Memory B cell (primary cell): Measurements from ENCODE around the gene ATP7B.
A peak's percentile ranks its signal among the peaks of the same experiment; 100 is the strongest.

Experiments used
- ATAC-seq: fragments of 150-1000 bp; cut with Tn5 transposase; 2 replicates; pipeline ENCODE4 v1.10.0; 2021; ENCODE audit warnings: low read depth, mild to moderate bottlenecking, moderate library complexity
- DNase-seq, 2 donors: peaks; one replicate each; pipeline ENCODE4 v3.0.0; 2022; ENCODE audit warnings: low spot score in 2 of 2
- H3K27ac Mint-ChIP-seq: one replicate; pipeline ENCODE4 v1.8.0; 2022; ENCODE audit warnings: mild to moderate bottlenecking, moderate library complexity, mixed read lengths
- H3K27me3 Mint-ChIP-seq: one replicate; pipeline ENCODE4 v1.8.0; 2022; ENCODE audit warnings: mixed read lengths
- H3K36me3 Mint-ChIP-seq: one replicate; pipeline ENCODE4 v1.8.0; 2022; ENCODE audit warnings: mild to moderate bottlenecking, mixed read lengths
- H3K4me1 Mint-ChIP-seq: one replicate; pipeline ENCODE4 v1.8.0; 2022; ENCODE audit warnings: mixed read lengths
- H3K4me3 Mint-ChIP-seq: one replicate; pipeline ENCODE4 v1.8.0; 2022; ENCODE audit warnings: mild to moderate bottlenecking, moderate library complexity, mixed read lengths
- H3K9me3 Mint-ChIP-seq: one replicate; pipeline ENCODE4 v1.8.0; 2022; ENCODE audit warnings: mixed read lengths

The ATP7B gene

GRCh38 chr13:51978796-51979556, 32.3 kb downstream of the ATP7B start:
- Mint-ChIP-seq H3K27ac (no peak overlapping the region), H3K9me3 (no peaks in the 10 kb centered on the region), H3K4me3 (no peak overlapping the region), H3K36me3 (no peaks in the 10 kb centered on the region), H3K4me1 (no peaks in the 10 kb centered on the region), H3K27me3 (peaks cover 6% of the 10 kb centered on the region)
- no peak for DNase-seq
- ATAC-seq = no peak

- Mint-ChIP-seq H3K27me3 (peaks cover 6% of the 10 kb centered on the region), H3K4me3 (no peak overlapping the region), H3K4me1 (no peaks in the 10 kb centered on the region), H3K36me3 (no peaks in the 10 kb centered on the region), H3K9me3 (no peaks in the 10 kb centered on the region), H3K27ac (no peak overlapping the region)
- ATAC-seq (no peak), DNase-seq (no peak)
Measured at GRCh38 chr13:51977625-51978024, 33.6 kb downstream of the ATP7B start.

- Mint-ChIP-seq H3K4me3 (no peak overlapping the region), H3K9me3 (no peaks in the 10 kb centered on the region), H3K27me3 (peaks cover 9% of the 10 kb centered on the region), H3K36me3 (no peaks in the 10 kb centered on the region), H3K4me1 (no peaks in the 10 kb centered on the region), H3K27ac (no peak overlapping the region)
- no peak for DNase-seq
- no peak for ATAC-seq
Measured at GRCh38 chr13:51976890-51977289, 34.4 kb downstream of the ATP7B start.

- Mint-ChIP-seq H3K4me1 (no peaks in the 10 kb centered on the region), H3K36me3 (no peaks in the 10 kb centered on the region), H3K27me3 (peaks cover 8% of the 10 kb centered on the region), H3K4me3 (no peak overlapping the region), H3K9me3 (no peaks in the 10 kb centered on the region), H3K27ac (no peak overlapping the region)
- DNase-seq (no peak), ATAC-seq (no peak)
Measured at GRCh38 chr13:51976423-51976822, 34.8 kb downstream of the ATP7B start.

GRCh38 chr13:51974482-51974881, 36.8 kb downstream of the ATP7B start:
- peaks cover 5% of the 10 kb centered on the region for H3K27me3 Mint-ChIP-seq
- no peaks in the 10 kb centered on the region for H3K9me3 Mint-ChIP-seq

GRCh38 chr13:51971520-51972426, 39.5 kb downstream of the ATP7B start:
- no peaks in the 10 kb centered on the region for H3K9me3 Mint-ChIP-seq
- H3K36me3 Mint-ChIP-seq = no peaks in the 10 kb centered on the region
- no peak for DNase-seq
- no peak overlapping the region for H3K27ac Mint-ChIP-seq
- no peak for ATAC-seq
- H3K27me3 Mint-ChIP-seq = peaks cover 5% of the 10 kb centered on the region
- no peak overlapping the region for H3K4me3 Mint-ChIP-seq
- H3K4me1 Mint-ChIP-seq = peaks cover 4% of the 10 kb centered on the region

More at GRCh38 chr13:51974482-51974881, 36.8 kb downstream of the ATP7B start:
- ATAC-seq = no peak
- Mint-ChIP-seq H3K27ac (no peak overlapping the region), H3K36me3 (no peaks in the 10 kb centered on the region), H3K4me1 (no peaks in the 10 kb centered on the region), H3K4me3 (no peak overlapping the region)
- no peak for DNase-seq

- no peak overlapping the region for H3K27ac Mint-ChIP-seq
- H3K9me3 Mint-ChIP-seq = no peaks in the 10 kb centered on the region
- H3K4me3 Mint-ChIP-seq = no peak overlapping the region
- DNase-seq = no peak
- peaks cover 4% of the 10 kb centered on the region for H3K4me1 Mint-ChIP-seq
- no peak for ATAC-seq
- H3K27me3 Mint-ChIP-seq = peaks cover 8% of the 10 kb centered on the region
- H3K36me3 Mint-ChIP-seq = no peaks in the 10 kb centered on the region
Measured at GRCh38 chr13:51970349-51970748, 40.9 kb downstream of the ATP7B start.

- ATAC-seq (no peak), DNase-seq (no peak)
- Mint-ChIP-seq H3K4me3 (no peak overlapping the region), H3K27me3 (peaks cover 6% of the 10 kb centered on the region), H3K36me3 (no peaks in the 10 kb centered on the region), H3K4me1 (peaks cover 4% of the 10 kb centered on the region), H3K9me3 (no peaks in the 10 kb centered on the region), H3K27ac (no peak overlapping the region)
Measured at GRCh38 chr13:51967482-51968446, 43.5 kb downstream of the ATP7B start.

- ATAC-seq = no peak
- Mint-ChIP-seq H3K9me3 (no peaks in the 10 kb centered on the region), H3K4me1 (peaks cover 6% of the 10 kb centered on the region), H3K4me3 (no peak overlapping the region), H3K27me3 (peaks cover 3% of the 10 kb centered on the region), H3K36me3 (no peaks in the 10 kb centered on the region), H3K27ac (no peak overlapping the region)
- DNase-seq = no peak
Measured at GRCh38 chr13:51966186-51966585, 45.1 kb downstream of the ATP7B start.

GRCh38 chr13:51961493-51962403, 49.5 kb downstream of the ATP7B start:
- no peak for DNase-seq
- Mint-ChIP-seq H3K36me3 (no peaks in the 10 kb centered on the region), H3K4me1 (peaks cover 16% of the 10 kb centered on the region), H3K4me3 (no peak overlapping the region), H3K27me3 (peaks cover 3% of the 10 kb centered on the region), H3K9me3 (no peaks in the 10 kb centered on the region), H3K27ac (no peak overlapping the region)
- no peak for ATAC-seq

GRCh38 chr13:51960766-51961165, 50.5 kb downstream of the ATP7B start:
- Mint-ChIP-seq H3K4me3 (no peak overlapping the region), H3K36me3 (no peaks in the 10 kb centered on the region), H3K4me1 (peaks cover 16% of the 10 kb centered on the region), H3K9me3 (no peaks in the 10 kb centered on the region), H3K27ac (no peak overlapping the region), H3K27me3 (no peaks in the 10 kb centered on the region)
- no peak for ATAC-seq
- DNase-seq = no peak

GRCh38 chr13:51959773-51960172, 51.5 kb downstream of the ATP7B start:
- no peak for DNase-seq

GRCh38 chr13:51958217-51958547, 53.1 kb downstream of the ATP7B start:
- H3K27me3 Mint-ChIP-seq = peaks cover 6% of the 10 kb centered on the region
- no peaks in the 10 kb centered on the region for H3K9me3 Mint-ChIP-seq
- H3K4me3 Mint-ChIP-seq = no peak overlapping the region
- no peak overlapping the region for H3K27ac Mint-ChIP-seq
- ATAC-seq (no peak), DNase-seq (no peak)
- H3K4me1 Mint-ChIP-seq = peaks cover 16% of the 10 kb centered on the region
- H3K36me3 Mint-ChIP-seq = no peaks in the 10 kb centered on the region

More at GRCh38 chr13:51959773-51960172, 51.5 kb downstream of the ATP7B start:
- no peaks in the 10 kb centered on the region for H3K36me3 Mint-ChIP-seq
- peak; percentile 73 for ATAC-seq
- no peak overlapping the region for H3K4me3 Mint-ChIP-seq
- H3K4me1 Mint-ChIP-seq = peaks cover 16% of the 10 kb centered on the region
- no peaks in the 10 kb centered on the region for H3K9me3 Mint-ChIP-seq
- no peak overlapping the region for H3K27ac Mint-ChIP-seq
- no peaks in the 10 kb centered on the region for H3K27me3 Mint-ChIP-seq
